Measurements from ENCODE around the gene TRMT1.

DNA sequence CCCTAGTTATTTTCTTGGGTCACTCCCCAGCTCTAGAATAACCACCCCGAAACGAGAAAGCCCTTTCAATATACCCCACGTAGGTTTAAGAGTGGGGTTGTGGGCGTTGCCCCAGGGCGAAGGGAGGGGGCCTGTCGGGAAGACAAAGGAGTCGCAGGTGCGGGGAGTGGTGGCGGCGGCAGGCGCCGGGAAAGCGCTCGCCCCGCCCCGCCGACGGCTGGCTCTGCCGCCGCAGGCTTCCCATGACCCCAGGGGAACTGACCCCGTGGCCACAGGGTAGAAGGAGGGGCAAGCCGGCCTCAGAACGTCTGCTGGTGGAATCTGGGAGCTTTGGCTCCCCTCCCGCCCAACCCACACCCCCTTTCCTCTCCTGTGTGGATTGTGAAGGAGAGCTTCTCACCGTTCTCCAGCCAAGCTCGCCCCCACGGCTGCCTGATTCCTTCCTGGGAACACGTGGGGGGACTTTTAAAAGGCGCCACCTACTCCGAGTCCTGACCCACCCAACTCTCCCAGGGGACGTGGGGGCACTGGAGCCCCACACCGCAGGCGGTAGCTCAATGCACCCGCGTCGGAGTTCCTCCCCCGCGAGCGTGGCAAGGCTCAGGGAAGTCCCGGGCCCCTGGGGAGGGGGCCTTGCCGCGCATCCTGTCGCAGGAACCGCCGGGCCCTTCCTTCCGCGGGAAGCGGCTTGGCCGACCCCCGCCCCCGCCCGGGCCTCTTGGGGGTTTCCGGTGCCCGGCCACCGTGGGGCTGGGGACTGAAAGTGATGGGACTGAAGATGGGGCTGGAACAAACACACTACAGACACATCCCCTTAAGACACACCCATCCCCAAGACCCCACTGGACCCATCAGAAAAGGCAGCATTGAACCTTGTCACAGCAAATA, 39.2 kb upstream of the TRMT1 start:
- TF ChIP-seq POLR2A (IDR thresholded peaks at IDR 0.05) = peak; percentile 4 to 41
- TF ChIP-seq, protein P1, sequence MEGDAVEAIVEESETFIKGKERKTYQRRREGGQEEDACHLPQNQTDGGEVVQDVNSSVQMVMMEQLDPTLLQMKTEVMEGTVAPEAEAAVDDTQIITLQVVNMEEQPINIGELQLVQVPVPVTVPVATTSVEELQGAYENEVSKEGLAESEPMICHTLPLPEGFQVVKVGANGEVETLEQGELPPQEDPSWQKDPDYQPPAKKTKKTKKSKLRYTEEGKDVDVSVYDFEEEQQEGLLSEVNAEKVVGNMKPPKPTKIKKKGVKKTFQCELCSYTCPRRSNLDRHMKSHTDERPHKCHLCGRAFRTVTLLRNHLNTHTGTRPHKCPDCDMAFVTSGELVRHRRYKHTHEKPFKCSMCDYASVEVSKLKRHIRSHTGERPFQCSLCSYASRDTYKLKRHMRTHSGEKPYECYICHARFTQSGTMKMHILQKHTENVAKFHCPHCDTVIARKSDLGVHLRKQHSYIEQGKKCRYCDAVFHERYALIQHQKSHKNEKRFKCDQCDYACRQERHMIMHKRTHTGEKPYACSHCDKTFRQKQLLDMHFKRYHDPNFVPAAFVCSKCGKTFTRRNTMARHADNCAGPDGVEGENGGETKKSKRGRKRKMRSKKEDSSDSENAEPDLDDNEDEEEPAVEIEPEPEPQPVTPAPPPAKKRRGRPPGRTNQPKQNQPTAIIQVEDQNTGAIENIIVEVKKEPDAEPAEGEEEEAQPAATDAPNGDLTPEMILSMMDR (IDR thresholded peaks at IDR 0.05) = no peak

Data from gastroesophageal sphincter (tissue), 3 donors.